Measurements from ENCODE around the gene TGFBR3.

Gene TGFBR3

DNA sequence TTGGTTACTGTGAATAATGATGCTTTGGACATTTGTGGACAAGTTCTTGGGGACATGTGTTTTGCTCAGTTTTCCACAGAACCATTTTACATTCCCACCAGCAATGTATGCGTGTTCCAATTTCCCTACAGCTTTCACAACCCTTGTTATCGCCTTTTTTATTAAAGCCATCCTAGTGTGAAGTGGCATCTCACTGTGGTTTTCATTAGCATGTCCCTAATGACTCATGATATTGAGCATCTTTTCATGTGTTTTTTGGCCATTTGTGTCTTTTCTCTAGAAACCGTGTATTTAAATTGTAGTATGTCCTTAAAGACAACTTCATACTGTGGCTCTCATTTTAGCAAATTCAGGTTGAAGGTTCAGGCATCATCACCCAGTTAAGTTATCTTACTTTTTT, 132.1 kb downstream of the TGFBR3 start:
- no peak for FAIRE-seq

DNA sequence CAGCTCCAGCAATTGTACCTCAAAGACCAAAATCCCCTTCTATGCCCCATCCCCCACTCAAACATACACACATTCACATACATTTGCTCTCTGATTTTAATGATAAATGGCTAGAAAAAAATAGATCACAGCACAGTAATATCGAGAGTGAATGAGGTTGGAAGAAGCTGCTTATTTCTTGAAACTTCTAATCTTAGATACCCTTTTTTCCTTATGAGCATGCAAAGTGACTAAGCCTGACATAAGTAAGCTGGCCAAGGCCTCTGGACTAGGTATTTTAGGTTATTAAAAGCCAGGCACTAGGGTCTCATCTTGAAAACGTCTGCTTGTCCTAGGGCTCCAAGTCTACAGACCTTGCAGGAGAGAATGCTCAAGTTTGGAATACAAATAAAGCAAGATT, 133.6 kb downstream of the TGFBR3 start:
- FAIRE-seq = no peak

DNA sequence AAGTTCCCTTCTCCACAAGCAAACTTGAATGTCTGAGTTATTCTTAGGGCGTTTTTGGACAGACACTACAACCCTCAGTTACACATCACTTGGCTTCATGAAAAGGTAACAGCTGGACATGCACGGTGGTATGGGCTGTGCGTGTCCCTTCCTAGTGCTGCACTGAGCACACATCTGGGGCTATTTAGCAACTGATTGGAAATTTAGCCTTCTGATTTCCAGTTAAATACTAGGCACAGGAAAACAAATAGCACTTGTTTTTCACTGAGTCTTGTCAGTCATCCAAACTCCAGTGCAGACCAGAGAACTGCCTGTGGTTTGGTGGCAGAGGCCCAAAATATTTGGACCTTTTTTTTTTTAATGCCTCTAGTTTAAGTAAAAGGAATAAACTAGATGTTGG, 134.7 kb downstream of the TGFBR3 start:
- FAIRE-seq = no peak

DNA sequence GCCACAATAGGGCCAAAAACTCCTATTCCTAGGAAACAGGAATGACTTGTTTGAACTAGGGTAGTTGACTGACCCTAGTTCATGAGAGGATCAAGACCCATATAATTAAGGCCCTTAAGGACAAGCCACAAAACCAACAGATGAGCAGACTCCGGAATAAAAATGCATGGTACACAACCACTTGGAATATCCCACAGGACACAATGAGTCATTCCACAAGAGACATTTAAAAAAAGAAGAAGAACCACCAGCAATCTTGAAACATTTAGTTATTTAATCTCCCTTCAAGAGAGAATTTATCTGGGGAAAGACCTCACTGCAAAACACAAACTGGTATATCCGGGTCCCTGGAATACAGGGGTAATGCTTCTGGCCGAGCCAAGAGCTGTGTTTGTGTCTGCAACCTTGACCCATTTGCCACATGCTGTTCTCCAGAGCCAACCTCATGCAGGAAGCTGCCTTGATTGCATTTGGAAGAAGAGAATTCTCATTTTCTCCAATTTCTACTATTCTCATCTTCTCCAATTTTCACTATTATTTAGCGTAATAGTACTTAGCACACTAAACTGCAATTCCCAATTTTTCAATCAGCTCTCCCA, 135.5 kb downstream of the TGFBR3 start:
- no peak for FAIRE-seq

DNA sequence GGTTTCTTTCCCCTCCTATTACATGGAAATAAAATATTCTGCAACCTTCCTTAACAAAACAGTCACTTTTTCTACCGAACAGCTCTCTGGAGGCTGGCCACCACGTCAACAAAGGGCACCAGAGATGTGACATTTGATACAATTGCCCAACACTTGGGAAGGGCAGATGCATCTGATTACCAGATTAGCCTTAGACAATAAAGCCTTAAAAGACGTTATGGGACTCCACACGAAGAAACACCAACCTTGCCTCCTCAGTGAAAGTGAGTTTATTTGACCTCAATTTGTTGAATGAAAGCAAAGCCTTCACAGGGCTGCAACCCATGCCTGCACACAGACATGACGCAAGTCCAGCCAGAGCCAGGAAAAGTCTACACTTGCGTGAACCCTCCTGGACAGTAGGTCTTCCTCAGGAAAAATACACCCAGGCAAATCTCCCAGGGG, 136.1 kb downstream of the TGFBR3 start:
- no peak for FAIRE-seq

DNA sequence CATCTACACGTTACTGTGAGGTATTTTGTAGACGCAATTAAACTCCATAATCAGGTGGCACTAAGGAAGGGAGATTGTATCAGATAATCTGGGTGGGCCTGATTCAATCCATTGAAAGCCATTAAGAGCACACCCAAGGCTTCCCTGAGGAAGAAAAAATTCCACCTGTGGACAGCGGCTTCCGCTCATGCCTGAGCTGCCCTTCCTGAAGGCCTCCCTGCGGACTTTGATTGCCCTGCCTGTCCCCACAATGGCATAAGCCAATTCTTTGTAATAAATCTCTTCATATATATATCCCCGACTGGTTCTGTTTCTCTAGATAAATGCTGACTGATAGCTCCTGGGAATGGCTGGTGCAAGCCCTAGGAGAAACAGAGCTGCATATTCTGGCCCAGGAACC, 138.3 kb downstream of the TGFBR3 start:
- FAIRE-seq = no peak

DNA sequence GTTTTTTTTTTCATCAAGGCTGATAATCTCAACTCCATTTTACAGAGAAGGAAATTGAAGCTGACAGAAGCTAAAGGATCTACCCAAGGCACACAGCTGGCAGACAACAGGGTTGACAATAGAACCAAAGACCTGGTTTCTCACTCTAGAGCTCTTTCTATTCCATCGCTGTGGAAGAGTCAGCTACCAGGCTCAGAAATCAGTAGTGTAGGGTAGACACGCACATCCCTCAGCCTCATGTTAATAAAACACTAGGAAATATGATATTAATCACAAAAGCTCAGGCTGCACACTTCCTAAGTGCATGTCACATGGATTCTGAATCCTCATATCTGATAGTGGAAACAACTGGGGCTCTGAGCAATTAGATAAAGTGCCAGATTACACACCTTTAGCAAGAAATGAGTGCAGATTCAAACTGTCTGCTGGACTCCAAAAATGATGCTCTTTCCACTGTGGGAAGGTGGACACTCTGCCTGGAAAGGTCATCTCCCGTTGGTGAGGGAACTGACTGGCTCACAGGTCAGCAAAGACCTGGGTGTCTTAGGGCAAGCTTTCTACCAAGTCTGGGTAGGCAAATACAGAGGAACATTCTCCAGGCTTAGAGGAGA, 139.1 kb downstream of the TGFBR3 start:
- FAIRE-seq = no peak

DNA sequence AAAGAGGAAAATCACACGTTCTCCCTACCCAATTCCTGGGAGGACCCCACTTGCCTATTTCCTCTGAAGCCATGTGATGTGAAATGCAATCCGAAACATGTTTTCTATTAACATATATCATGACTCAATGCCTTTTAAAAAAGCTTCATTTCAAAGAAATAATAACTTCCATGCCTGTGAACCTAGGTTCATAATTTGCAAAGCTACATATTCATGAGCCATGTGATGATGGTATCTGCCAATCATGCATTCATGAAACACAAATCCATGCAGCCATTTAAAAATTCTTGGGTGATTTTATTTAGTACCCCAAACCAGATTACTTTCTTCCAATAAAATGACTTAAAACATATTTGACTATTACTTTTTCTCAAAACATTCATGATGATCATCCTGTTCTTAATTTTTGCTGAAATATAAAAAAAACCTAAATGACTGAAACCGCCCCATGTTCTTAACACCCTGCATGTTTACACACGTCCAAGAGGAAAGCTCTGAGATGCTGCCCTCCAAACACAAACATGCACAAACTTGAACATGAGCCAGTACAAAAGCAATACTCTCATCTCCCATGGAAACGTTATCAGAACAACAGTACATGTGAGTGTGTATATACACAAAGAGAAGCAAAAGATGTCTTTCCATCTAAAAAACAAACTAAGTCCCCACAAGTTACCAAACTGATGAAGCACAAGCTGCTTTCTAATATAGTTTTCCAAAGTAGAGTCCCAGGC, 140.1 kb downstream of the TGFBR3 start:
- no peak for FAIRE-seq

DNA sequence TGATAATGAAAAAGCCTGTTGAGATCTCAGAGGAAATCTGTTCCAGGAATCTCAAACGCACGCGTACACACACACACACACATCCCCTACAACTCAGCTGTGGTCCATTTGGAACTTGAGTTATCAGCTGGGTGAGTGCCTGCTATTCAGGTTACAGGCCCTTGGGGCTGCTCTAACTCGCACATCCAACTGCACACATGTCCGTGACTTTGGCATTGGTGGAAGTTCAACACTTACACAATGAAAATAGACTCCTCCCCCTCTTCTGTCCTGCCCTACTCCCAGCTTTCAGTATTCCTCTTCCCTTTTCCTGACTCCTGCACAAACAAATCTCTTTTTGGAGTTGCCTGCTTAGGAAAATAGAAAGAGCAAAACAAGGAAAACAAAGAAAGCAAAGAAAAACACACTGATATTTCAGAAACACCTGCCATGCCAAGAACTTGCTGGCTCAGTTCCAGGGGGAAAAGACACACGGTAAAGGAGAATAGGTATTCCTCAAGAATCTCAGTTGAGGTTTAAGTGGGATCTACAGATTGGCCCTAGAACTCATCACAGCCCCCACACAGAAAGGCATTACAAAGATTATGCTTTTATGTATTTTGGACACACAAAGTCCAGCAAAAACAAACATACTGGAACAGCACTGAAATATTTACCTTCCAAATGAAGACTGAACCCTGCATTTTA, 140.9 kb downstream of the TGFBR3 start:
- no peak for FAIRE-seq

DNA sequence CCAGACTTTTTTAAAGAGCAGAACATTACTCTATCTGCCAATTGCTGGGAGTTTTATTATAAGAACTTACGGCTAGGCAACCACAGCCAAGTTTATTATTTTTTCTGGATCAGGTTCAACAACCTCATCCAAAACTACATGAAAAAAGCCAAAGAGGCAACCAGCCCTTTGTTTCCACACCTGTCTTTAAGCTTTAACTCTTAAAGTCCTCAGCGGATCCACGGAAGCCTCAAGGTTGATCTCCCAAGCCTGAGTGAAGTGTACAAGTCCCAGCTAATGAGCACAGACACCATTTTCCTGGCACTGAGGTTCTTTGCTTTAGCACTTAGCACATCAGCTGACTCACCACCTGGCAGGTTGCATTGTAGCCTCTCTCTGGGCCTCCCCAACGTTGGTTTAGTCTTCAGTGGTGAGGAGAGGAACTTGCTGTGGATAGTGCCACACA, 143.1 kb downstream of the TGFBR3 start:
- FAIRE-seq = no peak

DNA sequence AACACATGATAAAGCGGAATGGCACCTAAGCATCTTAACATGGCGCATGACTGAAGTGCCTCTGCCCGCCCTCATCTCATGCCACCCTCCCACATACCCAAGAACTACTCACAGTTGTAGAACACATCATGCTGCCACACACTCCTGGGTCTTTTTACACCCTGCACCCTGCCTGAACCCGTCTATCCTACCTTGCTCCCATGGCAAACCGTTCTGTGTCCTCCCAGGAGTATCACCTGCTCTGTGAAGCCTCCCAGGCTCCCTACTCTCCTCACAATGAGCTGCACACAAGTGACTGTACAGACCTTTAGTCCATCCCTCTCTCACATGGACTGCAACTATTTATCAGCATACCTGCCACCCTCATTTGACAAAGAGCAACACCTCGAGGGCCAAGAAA, 144.0 kb downstream of the TGFBR3 start:
- FAIRE-seq = no peak

DNA sequence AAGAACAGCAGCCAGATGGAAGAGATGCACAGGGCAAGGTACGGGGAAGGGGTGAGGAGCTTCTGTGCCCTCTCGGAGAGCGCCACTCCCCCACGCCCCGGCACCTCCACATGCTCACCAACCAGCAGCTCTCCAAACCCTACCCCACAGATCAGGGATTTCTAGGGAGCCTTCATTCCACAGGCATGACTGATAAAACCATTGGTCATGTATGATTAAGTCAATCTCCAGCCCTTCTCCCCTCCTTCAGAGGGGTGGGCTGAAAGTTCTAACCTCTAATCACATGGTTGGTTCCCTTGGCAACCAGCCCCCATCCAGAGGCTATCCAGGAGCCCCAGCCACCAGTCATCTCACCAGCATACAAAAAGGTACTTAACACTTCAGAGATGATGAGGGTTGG, 144.7 kb downstream of the TGFBR3 start:
- FAIRE-seq = no peak

DNA sequence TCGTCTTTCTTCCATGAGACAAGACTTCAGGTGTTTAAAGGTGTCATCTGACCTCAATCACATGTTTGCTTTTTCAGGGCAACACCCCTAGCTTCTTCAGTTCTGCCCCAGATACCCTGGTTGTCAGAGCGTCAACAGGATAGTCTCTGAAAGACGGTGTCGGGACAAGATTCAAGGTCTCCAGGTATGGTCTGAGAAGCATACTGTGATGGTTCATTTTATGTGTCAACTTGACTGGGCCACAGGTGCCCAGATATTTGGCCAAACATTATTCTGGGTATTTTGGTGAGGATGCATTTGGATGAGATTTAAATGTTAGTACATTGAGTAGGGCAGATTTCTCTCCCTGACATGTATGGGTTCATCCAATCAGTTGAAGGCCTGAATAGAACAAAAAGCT, 148.3 kb downstream of the TGFBR3 start:
- no peak for FAIRE-seq

DNA sequence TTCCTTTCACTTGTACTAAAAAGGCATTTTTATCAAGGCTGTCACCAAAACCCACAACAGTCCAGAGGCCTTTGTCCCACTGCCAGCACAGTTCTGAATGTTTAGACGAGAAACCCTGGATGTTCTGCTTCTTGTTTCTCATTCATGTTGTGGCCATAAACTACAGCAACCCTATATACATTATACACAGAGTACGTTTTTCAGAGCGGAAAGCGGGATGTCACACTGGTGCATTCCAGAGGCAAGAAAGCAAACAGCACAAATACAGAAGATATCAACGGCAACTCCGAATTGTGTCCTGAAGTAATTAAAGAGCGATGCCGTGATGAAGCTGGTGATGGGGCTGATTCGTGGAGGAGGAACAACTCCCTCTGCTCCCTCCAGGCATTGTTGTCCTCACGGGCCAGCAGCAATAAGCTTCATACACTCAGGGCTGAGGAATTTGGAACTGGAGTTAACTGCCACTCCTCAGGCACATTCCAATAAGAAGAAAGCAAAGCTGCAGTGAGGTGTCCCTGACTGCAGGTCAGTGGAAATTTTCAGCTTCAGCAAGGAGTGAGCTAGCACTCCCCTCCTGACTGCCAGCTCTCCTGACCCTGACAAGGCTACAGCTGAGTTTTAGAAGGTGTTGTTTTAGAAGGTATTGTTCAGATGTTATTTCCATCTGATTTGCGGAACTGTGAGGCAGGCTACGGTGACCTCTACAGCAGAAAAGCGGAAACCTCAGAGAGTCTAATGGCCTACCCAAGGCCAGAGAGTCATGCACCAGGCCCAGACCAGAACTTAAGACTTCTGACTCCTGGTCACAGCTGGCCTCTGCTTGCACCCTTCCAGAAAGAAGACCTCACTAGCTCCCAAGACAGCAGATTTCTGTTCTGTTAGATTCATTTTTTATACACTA, 149.0 kb downstream of the TGFBR3 start:
- FAIRE-seq = peak; percentile 96

DNA sequence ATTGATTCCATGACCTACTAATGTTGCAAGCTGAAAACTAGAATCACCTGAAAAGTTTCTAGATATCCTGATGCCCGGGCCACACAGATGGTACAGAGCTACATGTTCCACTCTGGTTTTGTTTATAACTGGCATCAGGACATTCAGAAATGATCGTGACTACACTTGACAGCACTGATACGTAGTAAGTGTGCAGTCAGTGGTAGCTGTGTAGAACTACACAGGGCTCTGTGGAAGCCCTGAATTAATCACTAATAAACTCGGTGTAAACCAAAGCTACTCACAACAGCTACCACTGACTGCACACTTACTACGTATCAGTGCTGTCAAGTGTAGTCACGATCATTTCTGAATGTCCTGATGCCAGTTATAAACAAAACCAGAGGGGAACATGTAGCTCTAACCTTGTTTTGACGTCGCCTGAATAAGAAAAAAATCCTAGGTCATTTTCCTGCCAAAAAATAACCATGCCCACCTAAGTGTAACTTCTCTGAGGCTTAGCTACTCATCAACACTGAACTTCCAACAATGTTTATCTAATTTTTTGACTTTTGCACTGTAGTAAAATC, 149.7 kb downstream of the TGFBR3 start:
- no peak for FAIRE-seq

DNA sequence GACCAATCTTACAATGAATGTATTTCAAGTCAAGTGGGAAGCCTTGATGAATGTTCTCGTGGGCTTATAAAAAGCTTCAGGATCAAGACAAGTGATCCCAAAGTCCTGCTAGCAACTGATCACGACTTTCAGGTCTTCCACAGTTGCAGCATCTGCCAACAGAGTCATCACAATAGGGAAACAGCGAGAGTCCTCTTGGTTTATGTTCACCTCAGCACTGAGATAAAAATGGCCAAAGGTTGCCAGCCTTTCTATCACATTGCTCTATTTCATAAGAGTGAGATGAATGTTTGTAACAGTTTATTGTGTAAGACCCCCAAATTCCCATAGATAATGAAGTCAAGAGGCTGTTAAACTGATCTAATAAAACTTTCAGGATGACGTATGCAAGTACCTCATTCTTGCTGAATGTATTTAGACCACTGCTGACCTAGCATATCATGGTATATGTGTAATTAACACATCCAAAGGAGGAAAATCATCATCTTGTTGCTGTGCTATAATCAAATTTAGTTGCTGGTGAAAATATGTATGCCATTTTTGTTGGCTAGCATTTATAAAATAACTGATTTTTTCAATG, 150.6 kb downstream of the TGFBR3 start:
- FAIRE-seq = no peak

DNA sequence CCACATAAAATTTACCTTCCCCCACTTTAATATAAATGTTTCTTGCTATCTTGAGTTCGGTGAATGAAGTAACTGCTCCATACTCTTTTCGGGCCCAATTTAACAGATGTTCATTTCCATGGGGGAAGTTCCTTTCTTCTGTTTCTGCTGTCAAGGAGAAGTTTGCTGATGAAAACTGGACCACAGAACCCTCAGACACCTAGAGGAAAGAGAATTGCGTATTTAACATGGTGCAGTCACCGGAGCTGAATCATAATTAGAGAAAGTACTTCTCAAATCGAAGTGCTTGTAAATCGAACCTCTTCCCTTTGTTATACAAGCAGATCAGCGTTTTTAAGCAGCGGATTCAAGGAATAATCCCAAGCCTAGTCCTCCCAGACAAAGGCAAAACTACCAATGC, 151.2 kb downstream of the TGFBR3 start:
- no peak for FAIRE-seq

DNA sequence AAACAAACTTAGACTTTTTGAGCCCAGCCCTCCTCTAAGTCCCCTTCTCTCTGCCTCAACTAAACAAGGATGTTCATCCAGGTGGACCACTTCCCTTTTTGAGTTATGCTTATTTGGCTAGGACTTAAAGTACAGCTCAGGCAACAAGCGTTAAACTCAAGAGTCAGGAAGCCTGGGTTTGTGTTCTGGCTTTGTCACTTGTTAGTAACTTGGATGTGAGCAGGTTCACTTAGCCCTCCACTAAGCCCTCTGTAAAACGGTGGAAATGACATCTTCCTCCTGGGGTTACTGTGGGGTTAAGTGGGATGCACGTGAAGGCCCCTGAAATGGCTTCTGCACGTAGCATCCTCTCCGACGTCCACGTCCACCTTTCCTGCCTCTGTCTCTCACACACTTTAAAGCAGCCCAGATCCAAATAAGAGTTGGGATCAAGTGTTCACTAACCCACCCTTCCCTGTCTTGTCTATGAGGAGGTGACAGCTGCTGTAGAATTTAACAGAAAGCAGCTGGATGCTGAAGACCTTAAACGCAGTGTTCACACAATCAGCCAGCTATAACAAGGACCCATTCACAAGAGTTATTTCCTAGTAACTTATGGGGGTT, 152.7 kb downstream of the TGFBR3 start:
- no peak for FAIRE-seq

DNA sequence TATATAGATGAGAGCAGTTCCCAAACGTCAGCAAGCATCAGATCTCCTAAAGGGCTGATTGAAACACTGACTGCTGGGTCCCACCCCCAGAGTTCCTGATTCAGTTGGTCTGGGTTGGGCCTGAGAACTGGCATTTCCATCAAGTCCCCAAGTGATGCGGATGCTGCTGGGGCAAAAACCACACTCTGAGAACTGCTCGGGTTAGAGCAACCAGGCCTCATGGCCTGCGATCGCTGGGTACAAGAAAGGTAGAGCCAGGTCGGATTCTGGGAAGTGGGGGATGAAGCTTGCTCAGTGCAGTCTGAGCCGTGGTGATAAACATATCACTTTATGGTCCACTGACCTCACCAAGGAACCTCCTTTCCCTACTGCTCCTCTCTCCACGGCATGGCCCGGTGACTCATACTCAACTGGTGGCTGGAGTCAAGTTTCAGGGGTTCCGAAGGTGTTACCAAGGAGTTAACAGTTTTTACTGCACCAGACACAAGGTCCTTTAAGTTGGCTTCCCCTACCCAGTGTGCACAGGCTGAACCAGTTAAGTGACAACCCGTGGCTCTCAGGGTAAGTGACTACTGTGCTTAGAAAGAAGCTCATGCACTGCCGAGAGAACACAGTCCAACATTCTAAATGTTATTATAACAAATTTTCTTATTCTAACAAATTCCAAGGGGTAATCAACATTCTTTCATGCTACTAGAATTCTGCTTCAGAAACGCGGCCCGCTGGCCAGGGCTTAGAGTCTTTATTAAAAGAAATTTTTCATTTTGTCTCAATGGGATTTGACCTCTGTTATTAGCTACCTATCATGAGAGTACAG, 153.5 kb downstream of the TGFBR3 start:
- FAIRE-seq = no peak

DNA sequence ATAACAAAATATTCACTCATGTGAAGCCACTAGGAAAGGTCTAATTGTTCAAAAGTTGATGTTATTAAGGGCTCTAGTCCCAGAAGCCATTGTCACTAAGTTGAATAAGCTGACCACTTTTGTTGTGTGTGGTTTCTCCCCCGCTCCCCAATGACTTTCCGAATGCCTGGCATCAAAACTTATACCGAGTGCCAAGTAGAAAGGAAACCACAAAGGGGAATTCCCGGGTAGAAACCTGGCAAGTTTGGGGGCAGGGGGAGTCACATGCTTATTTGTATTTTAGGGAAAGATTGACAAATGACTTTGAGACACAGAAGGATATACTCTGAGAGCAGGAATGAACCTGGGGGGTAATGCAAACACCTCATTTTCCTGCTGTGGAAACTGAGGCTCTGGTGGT, 154.1 kb downstream of the TGFBR3 start:
- no peak for FAIRE-seq
